ENCODE measurements around the gene NFKBIB. TPM values are rescaled to one million over a fixed set of nuclear protein-coding genes. Genes with fewer than 3 reads are reported as not detected.

The NFKBIB gene
- polyA plus RNA-seq, 1 donor (not counting 4 experiments of a cell fraction or from before 2014, with no cell fraction given): 12.3 TPM

- FAIRE-seq: no peak
- no peak for TF ChIP-seq EZH2 (IDR thresholded peaks at IDR 0.05; ENCODE audit: low read length)
- TF ChIP-seq, protein P1, sequence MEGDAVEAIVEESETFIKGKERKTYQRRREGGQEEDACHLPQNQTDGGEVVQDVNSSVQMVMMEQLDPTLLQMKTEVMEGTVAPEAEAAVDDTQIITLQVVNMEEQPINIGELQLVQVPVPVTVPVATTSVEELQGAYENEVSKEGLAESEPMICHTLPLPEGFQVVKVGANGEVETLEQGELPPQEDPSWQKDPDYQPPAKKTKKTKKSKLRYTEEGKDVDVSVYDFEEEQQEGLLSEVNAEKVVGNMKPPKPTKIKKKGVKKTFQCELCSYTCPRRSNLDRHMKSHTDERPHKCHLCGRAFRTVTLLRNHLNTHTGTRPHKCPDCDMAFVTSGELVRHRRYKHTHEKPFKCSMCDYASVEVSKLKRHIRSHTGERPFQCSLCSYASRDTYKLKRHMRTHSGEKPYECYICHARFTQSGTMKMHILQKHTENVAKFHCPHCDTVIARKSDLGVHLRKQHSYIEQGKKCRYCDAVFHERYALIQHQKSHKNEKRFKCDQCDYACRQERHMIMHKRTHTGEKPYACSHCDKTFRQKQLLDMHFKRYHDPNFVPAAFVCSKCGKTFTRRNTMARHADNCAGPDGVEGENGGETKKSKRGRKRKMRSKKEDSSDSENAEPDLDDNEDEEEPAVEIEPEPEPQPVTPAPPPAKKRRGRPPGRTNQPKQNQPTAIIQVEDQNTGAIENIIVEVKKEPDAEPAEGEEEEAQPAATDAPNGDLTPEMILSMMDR (optimal IDR thresholded peaks at IDR 0.05 in 1 of 3, IDR thresholded peaks at IDR 0.05 in 1 of 3, conservative IDR thresholded peaks at IDR 0.05 in 1 of 3; ENCODE audit: extremely low read depth in 1 of 3, insufficient read depth in 2 of 3, low read length in 3 of 3): no peak
- dilution Hi-C loops (cut with MboI; ENCODE audit: extremely low pct_ligation_motif_present, low sequenced_read_pairs): no loop called here
These were observed 21.0 kb downstream of the NFKBIB start for GRCh38 chr19:38920602-38921419.

DNA sequence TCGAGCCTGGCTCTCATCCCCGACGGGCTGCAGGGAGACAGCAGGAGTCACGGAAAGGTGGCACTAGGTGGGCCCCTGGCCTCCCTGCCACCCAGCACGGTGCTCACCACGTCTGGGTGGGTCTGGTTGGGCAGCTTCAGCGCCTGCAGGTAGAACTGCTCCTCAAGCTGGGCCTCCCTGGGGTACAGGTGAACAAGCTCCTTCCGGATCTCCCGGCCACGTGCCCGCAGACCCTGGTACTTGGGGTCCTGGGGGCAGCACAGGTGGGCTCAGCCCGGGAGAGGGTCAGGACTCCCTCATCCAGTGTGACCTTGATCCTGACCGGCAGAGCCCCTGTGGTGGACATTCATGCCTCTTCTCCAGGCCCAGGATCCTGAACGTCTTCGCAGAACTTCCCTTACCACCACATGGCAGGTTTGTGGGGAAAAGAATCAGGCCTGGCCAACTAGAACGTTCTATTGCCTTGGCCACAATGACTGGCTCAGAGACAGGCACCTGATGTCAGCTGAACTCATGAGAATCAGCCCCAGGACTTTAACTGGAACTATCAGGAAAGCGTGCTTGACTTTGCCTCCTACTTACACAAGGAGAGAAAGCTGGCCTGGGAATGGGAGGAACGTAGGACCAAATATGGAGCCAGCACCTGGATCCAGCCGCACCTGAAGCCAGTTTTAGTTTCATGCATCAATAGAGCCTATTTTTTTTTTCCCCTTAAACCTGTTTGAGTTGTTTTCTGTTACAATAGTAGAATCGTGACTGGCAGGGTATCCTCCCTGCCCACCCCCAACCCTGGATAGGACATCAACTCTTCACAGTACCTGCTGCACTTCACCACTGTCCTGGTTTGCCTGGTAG lies 21.9 kb downstream of the NFKBIB start:
- DNase-seq (ENCODE audit: low read depth, low spot score) (no peak), FAIRE-seq (no peak)
- Histone ChIP-seq H3K9me1 (ENCODE audit: control insufficient read depth, extremely low read depth, insufficient read depth, low read length) (no peaks in the 10 kb centered on the region), H3K36me3 (ENCODE audit: control insufficient read depth in 2 of 2, extremely low read depth in 1 of 2, insufficient read depth in 2 of 2, low read length in 2 of 2) (peaks cover 15 to 21% of the 10 kb centered on the region in 2 experiments), H3K9me3 (ENCODE audit: control insufficient read depth, low read depth, low read length) (no peaks in the 10 kb centered on the region), H3K4me3 (ENCODE audit: control insufficient read depth in 2 of 3, extremely low read depth in 1 of 3, insufficient read depth in 2 of 3, low read depth in 1 of 3, low read length in 3 of 3) (no peak overlapping the region), H3K79me2 (ENCODE audit: control insufficient read depth, insufficient read depth, low read length) (no peaks in the 10 kb centered on the region), H3K27ac (ENCODE audit: control insufficient read depth, insufficient read depth, low read length) (no peak overlapping the region), H2AFZ (ENCODE audit: control insufficient read depth, low read length) (no peak overlapping the region), H4K20me1 (ENCODE audit: control insufficient read depth, extremely low read depth, insufficient read depth, low read length) (no peaks in the 10 kb centered on the region), H3K4me1 (ENCODE audit: control insufficient read depth, extremely low read depth, insufficient read depth, low read length) (no peaks in the 10 kb centered on the region), H3K27me3 (ENCODE audit: control insufficient read depth, extremely low read depth, insufficient read depth, low read length) (no peaks in the 10 kb centered on the region), H3K4me2 (ENCODE audit: control insufficient read depth, extremely low read depth, insufficient read depth, low read depth, low read length) (no peak overlapping the region), H3K9ac (ENCODE audit: control insufficient read depth, extremely low read depth, insufficient read depth, low read length) (no peak overlapping the region)
- TF ChIP-seq, protein P1 (optimal IDR thresholded peaks at IDR 0.05 in 1 of 3, IDR thresholded peaks at IDR 0.05 in 1 of 3, conservative IDR thresholded peaks at IDR 0.05 in 1 of 3; ENCODE audit: extremely low read depth in 1 of 3, insufficient read depth in 2 of 3, low read length in 3 of 3): no peak
- no peak for TF ChIP-seq EZH2 (IDR thresholded peaks at IDR 0.05; ENCODE audit: low read length)
- dilution Hi-C loops (cut with MboI; ENCODE audit: extremely low pct_ligation_motif_present, low sequenced_read_pairs): no loop called here

More at GRCh38 chr19:38920602-38921419, 21.0 kb downstream of the NFKBIB start:
- H3K4me2 ChIP-seq (ENCODE audit: control insufficient read depth, extremely low read depth, insufficient read depth, low read depth, low read length): no peak overlapping the region
- H3K9me1 ChIP-seq (ENCODE audit: control insufficient read depth, extremely low read depth, insufficient read depth, low read length): no peaks in the 10 kb centered on the region
- no peaks in the 10 kb centered on the region for H4K20me1 ChIP-seq (ENCODE audit: control insufficient read depth, extremely low read depth, insufficient read depth, low read length)
- peaks cover 15 to 19% of the 10 kb centered on the region in 2 experiments for H3K36me3 ChIP-seq (ENCODE audit: control insufficient read depth in 2 of 2, extremely low read depth in 1 of 2, insufficient read depth in 2 of 2, low read length in 2 of 2)
- H3K4me3 ChIP-seq (ENCODE audit: control insufficient read depth in 2 of 3, extremely low read depth in 1 of 3, insufficient read depth in 2 of 3, low read depth in 1 of 3, low read length in 3 of 3): no peak overlapping the region
- H3K9me3 ChIP-seq (ENCODE audit: control insufficient read depth, low read depth, low read length): no peaks in the 10 kb centered on the region
- no peak overlapping the region for H3K9ac ChIP-seq (ENCODE audit: control insufficient read depth, extremely low read depth, insufficient read depth, low read length)
- no peaks in the 10 kb centered on the region for H3K4me1 ChIP-seq (ENCODE audit: control insufficient read depth, extremely low read depth, insufficient read depth, low read length)
- H3K27me3 ChIP-seq (ENCODE audit: control insufficient read depth, extremely low read depth, insufficient read depth, low read length): no peaks in the 10 kb centered on the region
- no peaks in the 10 kb centered on the region for H3K79me2 ChIP-seq (ENCODE audit: control insufficient read depth, insufficient read depth, low read length)
- H3K27ac ChIP-seq (ENCODE audit: control insufficient read depth, insufficient read depth, low read length): no peak overlapping the region
- no peak for DNase-seq (ENCODE audit: low read depth, low spot score)
- H2AFZ ChIP-seq (ENCODE audit: control insufficient read depth, low read length): no peak overlapping the region

All from keratinocyte (primary cell).